IMR-90 (cell line): ENCODE data around the gene EEIG2. TPM values are rescaled to one million over a fixed set of nuclear protein-coding genes. Genes with fewer than 3 reads are reported as not detected.

ENCODE experiments used
- ATAC-seq: fragments of 200-7000 bp; cut with Tn5 transposase; 2 replicates; pipeline ENCODE4 v1.9.1; 2020; ENCODE audit warnings: low read depth, mild to moderate bottlenecking, moderate library complexity
- BruUV-seq: library from RNA; stranded (reverse); fragments of 400-500 nt; replicated peaks from 2 replicates; lab custom pipeline; 2021; lab: Mats Ljungman, UMichigan
- CTCF ChIA-PET: fragments of 300-600 bp; formaldehyde crosslinking; extraction: SDS; loops from one replicate; lab custom pipeline; 2021; ENCODE audit warnings: antibody characterized with exemption; lab: Yijun Ruan, JAX
- POLR2A ChIA-PET: fragments of 300-600 bp; sonication (Branson Sonifier 250); formaldehyde crosslinking; loops from one replicate; lab custom pipeline; 2022; ENCODE audit warnings: antibody characterized with exemption; ENCODE audit not compliant: unreplicated experiment; lab: Charles Lee
- DNase-seq: peaks from one replicate; pipeline ENCODE4 v3.0.0; 2013
- H2AFZ ChIP-seq: replicated peaks from 2 replicates; pipeline ENCODE3; 2013; ENCODE audit warnings: low read length, mild to moderate bottlenecking; ENCODE audit not compliant: poor library complexity
- H2AK5ac ChIP-seq: 2 replicates; pipeline ENCODE4 v1.6.1; 2013; ENCODE audit warnings: low read depth, low read length, inconsistent platforms
- H2AK9ac ChIP-seq: replicated peaks from 2 replicates; pipeline ENCODE3; 2013; ENCODE audit warnings: mild to moderate bottlenecking, low read depth, low read length, moderate library complexity; ENCODE audit not compliant: poor library complexity
- H2BK120ac ChIP-seq: 2 replicates; pipeline ENCODE4 v1.6.1; 2013; ENCODE audit warnings: low read depth, low read length, inconsistent platforms
- H2BK15ac ChIP-seq: 3 replicates; pipeline ENCODE4 v1.6.1; 2013; ENCODE audit warnings: low read depth, low read length, inconsistent platforms
- H2BK20ac ChIP-seq: 2 replicates; pipeline ENCODE4 v1.6.1; 2013; ENCODE audit warnings: low read depth, mild to moderate bottlenecking, inconsistent platforms, low read length, moderate library complexity
- H2BK5ac ChIP-seq: 2 replicates; pipeline ENCODE4 v1.6.1; 2013; ENCODE audit warnings: mild to moderate bottlenecking, low read depth, low read length, inconsistent platforms; ENCODE audit not compliant: poor library complexity, severe bottlenecking
- H3K14ac ChIP-seq: replicated peaks from 2 replicates; pipeline ENCODE4 v1.6.1; 2013; ENCODE audit warnings: low read depth, low read length, inconsistent platforms
- H3K18ac ChIP-seq: 2 replicates; pipeline ENCODE4 v1.6.1; 2013; ENCODE audit warnings: low read depth, low read length, control low read depth
- H3K23ac ChIP-seq: 2 replicates; pipeline ENCODE4 v1.6.1; 2013; ENCODE audit warnings: low read depth, low read length, inconsistent platforms
- H3K27ac ChIP-seq: 2 replicates; pipeline ENCODE4 v1.5.1; 2013; ENCODE audit warnings: mild to moderate bottlenecking, control low read depth, low read length; ENCODE audit not compliant: insufficient read depth
- H3K27me3 ChIP-seq: 2 replicates; pipeline ENCODE4 v1.6.1; 2013; ENCODE audit warnings: low read length; ENCODE audit not compliant: control insufficient read depth, insufficient read depth
- H3K36me3 ChIP-seq: 2 replicates; pipeline ENCODE4 v1.6.1; 2013; ENCODE audit warnings: low read length, mixed read lengths; ENCODE audit not compliant: control insufficient read depth, insufficient read depth
- H3K4ac ChIP-seq: 2 replicates; pipeline ENCODE4 v1.6.1; 2013; ENCODE audit warnings: low read depth, low read length, inconsistent platforms
- H3K4me1 ChIP-seq: 2 replicates; pipeline ENCODE4 v1.6.1; 2013; ENCODE audit warnings: low read length, mixed read lengths; ENCODE audit not compliant: control insufficient read depth, insufficient read depth
- H3K4me2 ChIP-seq: 2 replicates; pipeline ENCODE4 v1.6.1; 2013; ENCODE audit warnings: low read depth, mild to moderate bottlenecking, control low read depth, low read length, moderate library complexity
- H3K4me3 ChIP-seq: 2 replicates; pipeline ENCODE4 v1.5.1; 2013; ENCODE audit warnings: low read depth, mild to moderate bottlenecking, control low read depth, low read length, moderate library complexity; ENCODE audit not compliant: insufficient read depth
- H3K56ac ChIP-seq: 2 replicates; pipeline ENCODE4 v1.6.1; 2013; ENCODE audit warnings: low read length, inconsistent platforms; ENCODE audit not compliant: insufficient read depth; ENCODE audit errors: extremely low read depth
- H3K79me1 ChIP-seq, 2 experiments: 2 replicates each; pipeline ENCODE4 v1.6.1; 2013; ENCODE audit warnings: low read length in 2 of 2, inconsistent platforms in 1 of 2, low read depth in 1 of 2
- H3K9ac ChIP-seq: 2 replicates; pipeline ENCODE4 v1.6.1; 2013; ENCODE audit warnings: low read depth, low read length, control low read depth
- H3K9me1 ChIP-seq: 2 replicates; pipeline ENCODE4 v1.6.1; 2013; ENCODE audit warnings: low read length, inconsistent platforms; ENCODE audit not compliant: insufficient read depth
- H3K9me3 ChIP-seq: 2 replicates; pipeline ENCODE4 v1.6.1; 2013; ENCODE audit warnings: low read length; ENCODE audit not compliant: control insufficient read depth, insufficient read depth
- H4K20me1 ChIP-seq: 2 replicates; pipeline ENCODE4 v1.6.1; 2013; ENCODE audit warnings: low read length, inconsistent platforms; ENCODE audit not compliant: insufficient read depth
- H4K5ac ChIP-seq: 2 replicates; pipeline ENCODE4 v1.6.1; 2013; ENCODE audit warnings: mild to moderate bottlenecking, low read depth, low read length, control low read depth
- H4K8ac ChIP-seq, 2 experiments: 2 replicates each; pipeline ENCODE4 v1.6.1; 2013; ENCODE audit warnings: low read depth in 2 of 2, low read length in 2 of 2, control low read depth in 1 of 2, inconsistent platforms in 1 of 2
- H4K91ac ChIP-seq: 2 replicates; pipeline ENCODE4 v1.6.1; 2013; ENCODE audit warnings: low read depth, low read length, inconsistent platforms; ENCODE audit not compliant: insufficient read depth
- BHLHE40 ChIP-seq: fragments of 150-350 bp; IDR thresholded peaks from 2 replicates; pipeline ENCODE4 v1.6.1; 2016; ENCODE audit warnings: mild to moderate bottlenecking, low read depth, low read length
- CEBPB ChIP-seq: IDR thresholded peaks from 2 replicates; pipeline ENCODE4 v1.6.1; 2012; ENCODE audit warnings: low read depth, low read length, improper control_type of control experiment
- CHD1 ChIP-seq: IDR thresholded peaks from 2 replicates; pipeline ENCODE4 v1.6.1; 2012; ENCODE audit warnings: low read depth, low read length, improper control_type of control experiment
- ELK1 ChIP-seq: fragments of 150-350 bp; IDR thresholded peaks from 2 replicates; pipeline ENCODE4 v1.6.1; 2016; ENCODE audit warnings: low read depth, mild to moderate bottlenecking, low read length, moderate library complexity, borderline replicate concordance
- MAZ ChIP-seq: IDR thresholded peaks from 2 replicates; pipeline ENCODE4 v1.6.1; 2012; ENCODE audit warnings: low read depth, mild to moderate bottlenecking, low read length, improper control_type of control experiment, moderate library complexity, borderline replicate concordance
- MXI1 ChIP-seq: IDR thresholded peaks from 2 replicates; pipeline ENCODE4 v1.6.1; 2012; ENCODE audit warnings: low read depth, mild to moderate bottlenecking, low read length, moderate library complexity, borderline replicate concordance
- NFE2L2 ChIP-seq: fragments of 150-350 bp; IDR thresholded peaks from 2 replicates; pipeline ENCODE4 v1.6.1; 2016; ENCODE audit warnings: low read depth, mild to moderate bottlenecking, low read length
- POLR2A ChIP-seq: IDR thresholded peaks from 2 replicates; pipeline ENCODE4 v1.6.1; 2012; ENCODE audit warnings: mild to moderate bottlenecking, low read depth, low read length
- RCOR1 ChIP-seq: IDR thresholded peaks from 2 replicates; pipeline ENCODE4 v1.6.1; 2012; ENCODE audit warnings: mild to moderate bottlenecking, low read length, improper control_type of control experiment; ENCODE audit not compliant: insufficient replicate concordance
- RFX5 ChIP-seq: IDR thresholded peaks from 2 replicates; pipeline ENCODE4 v1.8.0; 2012; ENCODE audit warnings: low read depth, mild to moderate bottlenecking, low read length, moderate library complexity
- SMC3 ChIP-seq: fragments of 150-350 bp; IDR thresholded peaks from 2 replicates; pipeline ENCODE4 v1.6.1; 2016; ENCODE audit warnings: low read depth, mild to moderate bottlenecking, antibody characterized with exemption, low read length, moderate library complexity
- USF2 ChIP-seq: fragments of 150-350 bp; IDR thresholded peaks from 2 replicates; pipeline ENCODE4 v1.6.1; 2017; ENCODE audit warnings: mild to moderate bottlenecking, antibody characterized with exemption, low read length, low read depth
- WGBS, 2 experiments: methylation state at CpG; one replicate each; pipeline versions ENCODE4 v1.1.5 to v1.1.7; 2013; ENCODE audit warnings: missing lambda C conversion rate in 2 of 2; ENCODE audit not compliant: insufficient read length in 1 of 2; ENCODE audit errors: extremely low coverage in 2 of 2; 5-methylcytosine and 5-hydroxymethylcytosine counted together
- dilution Hi-C: fragments of 300-500 bp; cut with HindIII; formaldehyde crosslinking; loops from one replicate; pipeline ENCODE4 v1.14.3; 2018; ENCODE audit warnings: low sequenced_read_pairs; ENCODE audit not compliant: unreplicated experiment
- in situ Hi-C: fragments of 300-500 bp; cut with MboI; formaldehyde crosslinking; loops from 3 replicates; pipeline ENCODE4 v1.14.3; 2019; ENCODE audit warnings: low sequenced_read_pairs, inconsistent platforms, mixed read lengths
- intact Hi-C: fragments of 100-400 bp; cut with micrococcal nuclease; formaldehyde crosslinking; loops from 2 replicates; pipeline ENCODE4 v1.10.0; 2022
- polyA plus RNA-seq, 3 experiments: library from polyadenylated mRNA; depleted of rRNA; stranded (reverse); fragments of >200 nt; gene quantifications; 2 replicates each; pipeline ENCODE4 v1.2.3, GENCODE V29; 2012; ENCODE audit warnings: low replicate concordance in 1 of 3
- total RNA-seq: library from RNA; depleted of rRNA; stranded (reverse); fragments of >200 nt; gene quantifications from 2 replicates; pipeline ENCODE4 v1.2.3, GENCODE V29; 2012

EEIG2 gene
- total and polyA plus RNA-seq, 2 of the 4 experiments (the other 2 are of a cell fraction): 1.7 to 4.8 TPM

- TF ChIP-seq MAZ (no peak), USF2 (no peak), POLR2A (no peak), MXI1 (no peak), BHLHE40 (no peak), SMC3 (no peak), ELK1 (no peak), RFX5 (no peak), RCOR1 (no peak), CHD1 (no peak), NFE2L2 (no peak), CEBPB (no peak)
- Histone ChIP-seq H4K5ac (no peak overlapping the region), H4K20me1 (no peaks in the 10 kb centered on the region), H3K4ac (no peak overlapping the region), H2BK20ac (no peak overlapping the region), H3K27me3 (peaks cover 5% of the 10 kb centered on the region; the same call in 1 of the 2 replicates), H4K91ac (no peak overlapping the region), H2BK15ac (no peak overlapping the region), H3K9me1 (no peaks in the 10 kb centered on the region), H3K56ac (no peak overlapping the region), H2BK5ac (no peak overlapping the region), H2BK120ac (no peak overlapping the region), H3K9me3 (no peaks in the 10 kb centered on the region), H3K4me2 (no peak overlapping the region), H2AK9ac (no peak overlapping the region), H3K36me3 (no peaks in the 10 kb centered on the region), H2AFZ (no peak overlapping the region), H4K8ac (no peak overlapping the region), H3K4me3 (no peak overlapping the region), H3K14ac (no peak overlapping the region), H3K23ac (no peak overlapping the region), H3K27ac (no peak overlapping the region), H3K79me1 (no peaks in the 10 kb centered on the region), H3K18ac (no peak overlapping the region), H3K4me1 (no peaks in the 10 kb centered on the region), H3K9ac (no peak overlapping the region), H2AK5ac (no peak overlapping the region)
- ChIA-PET POLR2A (interaction anchor here (0.6 kb wide), 1 partner anchor 62 kb away, joined by 7 read pairs; no protein-coding TSS in a partner anchor), CTCF (no interaction called here)
- in situ Hi-C loops: no loop called here
- WGBS, 2 experiments: 40% methylated on average over 1 of the region's 10 CpGs; no CpG with 5 or more reads in 1 of the 2 experiments
- BruUV-seq: no TSS peak
- ATAC-seq (no peak), DNase-seq (no peak)
- intact Hi-C loops: no loop called here
- dilution Hi-C loops: no loop called here
These were observed 26.4 kb upstream of the EEIG2 start for GRCh38 chr1:108533351-108534083.
